ENCODE measurements around the gene SEPTIN10.

DNA sequence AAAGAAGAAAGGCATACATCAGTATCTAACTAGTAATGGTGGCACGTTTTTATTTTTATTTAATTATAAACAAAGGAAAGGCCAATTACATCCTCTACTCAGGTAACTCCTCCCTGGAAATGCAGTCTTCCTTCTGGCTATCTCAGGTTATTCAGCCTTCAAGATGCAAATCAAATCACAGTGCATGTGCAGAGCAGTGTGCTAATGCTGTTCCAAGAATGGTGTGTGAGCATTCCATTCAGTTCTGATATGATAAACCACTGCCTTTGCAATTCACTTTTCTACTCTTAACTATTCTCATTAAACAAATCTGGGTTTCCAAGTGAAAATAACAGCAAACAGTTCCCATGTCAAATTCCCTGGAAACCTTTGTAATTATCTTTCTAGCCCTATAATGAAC, 38.4 kb downstream of the SEPTIN10 start:
- no peak for TF ChIP-seq TAF1 (IDR thresholded peaks at IDR 0.05; ENCODE audit: borderline replicate concordance, low read depth, low read length)
- TF ChIP-seq POLR2A (IDR thresholded peaks at IDR 0.05; ENCODE audit: low read depth, low read length), result no peak
